Non-pigmented ciliary epithelial cell (primary cell): Measurements from ENCODE around the gene NINJ2.

Experiments
- DNase-seq: peaks from one replicate; pipeline ENCODE4 v3.0.0-alpha.2; 2010; ENCODE audit warnings: low read depth

NINJ2 gene

GRCh38 chr12:527729-528128 is 135.5 kb downstream of the NINJ2 start:
- DNase-seq, result no peak

GRCh38 chr12:527241-527640 is 136.0 kb downstream of the NINJ2 start:
- no peak for DNase-seq

- DNase-seq, result no peak
Measured at GRCh38 chr12:526089-526488, 137.2 kb downstream of the NINJ2 start.

- DNase-seq, result no peak
Measured at GRCh38 chr12:524167-524951, 138.9 kb downstream of the NINJ2 start.

- no peak for DNase-seq
Measured at GRCh38 chr12:522692-523378, 140.4 kb downstream of the NINJ2 start.

- DNase-seq, result no peak
Measured at GRCh38 chr12:520119-520518, 143.1 kb downstream of the NINJ2 start.

- no peak for DNase-seq
Measured at GRCh38 chr12:517538-517937, 145.7 kb downstream of the NINJ2 start.
